HG02852 (cell line): Measurements from ENCODE around the gene CHST2.

Experiments used
- ATAC-seq: cut with Tn5 transposase; IDR thresholded peaks from one replicate; pipeline ENCODE4 v1.9.1; 2021; ENCODE audit warnings: mild to moderate bottlenecking, moderate library complexity; ENCODE audit not compliant: unreplicated experiment

The CHST2 gene

DNA sequence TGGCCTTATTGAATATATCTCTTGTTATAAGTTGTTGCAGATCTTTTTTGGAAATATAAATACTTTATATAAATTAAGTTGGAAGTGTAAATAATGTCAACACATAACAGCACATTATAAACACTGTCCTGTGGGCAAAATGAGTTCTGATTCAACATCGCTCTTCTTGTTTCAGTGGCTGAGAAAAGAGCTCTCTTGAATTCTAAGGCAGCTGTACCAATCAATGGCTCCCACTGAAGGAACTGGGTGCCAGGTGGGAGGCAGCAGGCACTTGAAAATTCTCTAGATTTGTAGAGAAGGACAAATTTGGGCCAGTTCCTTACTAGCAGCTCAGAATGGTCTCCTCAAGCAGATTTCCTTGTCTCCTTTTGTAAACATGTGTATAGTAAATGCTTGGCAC is 45.6 kb downstream of the CHST2 start:
- peak; percentile 31 for ATAC-seq

DNA sequence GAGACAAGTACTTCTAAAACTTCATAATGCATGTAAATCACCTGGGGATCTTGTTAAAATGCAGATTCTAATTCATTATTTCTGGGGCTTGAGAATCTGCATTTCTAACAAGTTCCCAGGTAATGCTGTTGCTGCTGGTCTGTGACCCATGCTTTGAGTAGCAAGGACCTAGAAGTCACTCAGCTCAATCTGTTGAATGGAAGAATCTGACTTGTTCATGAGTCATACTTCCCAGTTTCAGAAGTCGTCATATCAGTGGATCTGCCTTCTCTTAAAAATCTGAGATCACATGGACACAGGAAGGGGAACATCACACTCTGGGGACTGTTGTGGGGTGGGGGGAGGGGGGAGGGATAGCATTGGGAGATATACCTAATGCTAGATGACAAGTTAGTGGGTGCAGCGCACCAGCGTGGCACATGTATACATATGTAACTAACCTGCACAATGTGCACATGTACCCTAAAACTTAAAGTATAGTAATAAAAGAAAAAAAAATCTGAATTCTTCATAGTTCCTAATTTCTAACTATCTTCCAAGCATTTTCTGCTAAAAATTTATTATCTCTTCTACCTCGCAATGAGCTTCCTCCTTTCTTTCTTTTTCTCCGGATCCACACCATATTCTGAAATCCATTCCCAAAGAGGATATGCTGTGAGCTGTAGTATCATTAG is 46.2 kb downstream of the CHST2 start:
- peak; percentile 76 for ATAC-seq

DNA sequence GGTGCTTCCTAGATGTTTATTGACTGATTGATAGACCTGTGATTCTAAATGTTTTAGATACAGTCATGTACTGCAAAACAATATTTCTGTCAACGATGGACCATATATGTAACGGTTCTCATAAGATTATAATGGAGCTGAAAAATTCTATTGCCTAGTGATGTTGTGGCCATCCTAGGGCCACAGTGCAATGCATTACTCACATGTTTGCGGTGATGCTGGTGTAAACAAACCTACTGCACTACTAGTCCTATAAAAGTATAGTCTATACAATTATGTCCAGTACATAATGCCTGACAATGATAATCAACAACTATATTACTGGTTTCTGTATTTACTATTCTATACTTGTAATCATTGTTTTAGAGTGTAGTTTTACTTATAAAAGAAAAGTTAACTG is 46.8 kb downstream of the CHST2 start:
- ATAC-seq, result no peak

DNA sequence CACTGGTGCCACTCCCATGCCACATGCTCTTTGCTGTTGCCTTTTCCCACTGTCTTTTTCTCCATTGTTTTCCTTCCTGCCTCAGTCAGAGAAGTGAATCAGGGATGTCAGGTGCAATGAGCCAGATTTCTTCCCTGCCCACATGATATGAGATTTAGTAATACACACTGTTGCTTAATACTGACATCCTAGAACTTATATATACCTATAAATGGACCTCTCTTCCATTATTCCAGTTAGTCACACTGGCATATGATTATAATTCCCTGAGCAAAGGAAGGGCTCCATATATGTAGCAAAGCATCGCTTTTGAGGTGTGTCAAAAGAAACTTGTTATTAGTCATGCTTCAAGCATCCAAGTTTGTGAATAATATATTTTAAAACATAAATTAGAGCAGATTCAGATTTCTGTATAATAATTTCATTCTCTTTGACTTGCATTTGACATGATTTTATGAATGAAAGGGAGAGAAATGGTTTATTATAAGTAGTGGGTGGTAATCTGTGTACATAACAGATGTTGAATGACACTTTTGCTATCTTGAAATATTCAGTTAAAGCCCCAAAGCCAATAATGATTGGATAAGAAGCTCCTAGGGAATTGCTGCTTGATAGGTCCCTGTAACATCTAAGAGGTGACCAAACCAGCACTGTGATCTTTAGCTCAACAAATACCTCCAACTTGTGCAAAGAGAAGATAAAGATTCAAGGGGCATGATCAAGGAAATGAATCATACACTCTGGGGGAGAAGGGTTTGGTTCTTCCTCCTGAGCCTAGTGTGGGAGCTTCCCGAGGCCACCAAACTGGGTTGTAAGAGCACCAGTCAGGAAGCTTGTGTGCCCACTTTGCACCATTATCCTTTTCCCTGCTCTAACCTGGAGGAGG is 48.6 kb downstream of the CHST2 start:
- ATAC-seq, result no peak

DNA sequence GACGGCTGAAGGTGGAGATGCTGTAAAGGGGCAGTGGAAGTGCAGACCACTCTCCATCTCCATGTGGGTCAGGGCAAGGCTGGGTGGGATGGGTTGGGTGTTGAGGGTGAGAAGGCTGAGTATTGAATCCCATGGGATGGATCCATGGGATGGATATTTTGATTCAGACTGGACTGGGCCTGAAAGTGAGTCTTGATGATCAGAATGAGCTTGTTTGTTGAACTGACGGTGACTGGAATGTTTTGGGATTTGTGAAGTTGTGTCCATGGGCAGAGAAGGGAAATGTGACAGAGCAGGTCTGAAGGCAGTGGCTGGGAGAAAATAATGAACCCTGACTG is 49.3 kb downstream of the CHST2 start:
- ATAC-seq, result no peak

DNA sequence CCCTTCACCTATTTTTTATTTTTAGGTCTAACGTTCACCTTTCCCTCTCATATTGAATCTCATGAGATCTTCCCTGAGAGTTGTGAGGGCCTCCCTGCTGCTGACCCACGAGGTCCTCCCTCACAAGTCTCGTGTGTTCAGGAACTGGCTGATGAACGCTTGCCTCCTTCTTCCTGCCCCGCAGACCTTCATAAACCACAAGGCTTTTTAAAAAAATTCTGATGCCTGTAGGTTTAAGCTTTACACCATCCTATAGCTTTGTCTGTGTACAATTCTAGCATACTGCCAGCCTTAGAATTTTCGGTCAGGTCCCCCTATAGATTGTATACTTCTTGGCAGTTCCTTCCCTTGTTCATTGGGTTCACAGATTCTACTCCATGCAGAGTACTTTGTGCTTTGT is 50.5 kb downstream of the CHST2 start:
- no peak for ATAC-seq

DNA sequence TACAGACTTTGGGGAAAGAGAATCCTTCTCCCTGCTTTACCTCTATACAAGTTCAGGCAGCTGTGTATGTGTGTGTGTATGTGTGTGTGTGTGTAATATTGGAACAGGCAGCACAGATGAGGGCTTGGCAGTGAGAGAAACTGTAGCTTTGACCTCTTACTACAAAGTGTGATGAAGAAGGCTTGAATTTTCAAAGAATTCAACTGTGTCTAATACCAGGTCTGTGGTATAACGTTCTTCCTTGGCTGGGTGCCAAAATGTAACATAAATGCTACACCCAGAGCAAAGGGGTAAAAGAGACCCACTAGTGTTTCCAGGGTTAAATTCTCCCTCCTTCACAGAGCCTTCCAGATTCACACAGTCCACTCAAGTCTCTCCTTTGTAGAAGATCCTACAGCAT is 51.1 kb downstream of the CHST2 start:
- ATAC-seq, result peak; percentile 5

DNA sequence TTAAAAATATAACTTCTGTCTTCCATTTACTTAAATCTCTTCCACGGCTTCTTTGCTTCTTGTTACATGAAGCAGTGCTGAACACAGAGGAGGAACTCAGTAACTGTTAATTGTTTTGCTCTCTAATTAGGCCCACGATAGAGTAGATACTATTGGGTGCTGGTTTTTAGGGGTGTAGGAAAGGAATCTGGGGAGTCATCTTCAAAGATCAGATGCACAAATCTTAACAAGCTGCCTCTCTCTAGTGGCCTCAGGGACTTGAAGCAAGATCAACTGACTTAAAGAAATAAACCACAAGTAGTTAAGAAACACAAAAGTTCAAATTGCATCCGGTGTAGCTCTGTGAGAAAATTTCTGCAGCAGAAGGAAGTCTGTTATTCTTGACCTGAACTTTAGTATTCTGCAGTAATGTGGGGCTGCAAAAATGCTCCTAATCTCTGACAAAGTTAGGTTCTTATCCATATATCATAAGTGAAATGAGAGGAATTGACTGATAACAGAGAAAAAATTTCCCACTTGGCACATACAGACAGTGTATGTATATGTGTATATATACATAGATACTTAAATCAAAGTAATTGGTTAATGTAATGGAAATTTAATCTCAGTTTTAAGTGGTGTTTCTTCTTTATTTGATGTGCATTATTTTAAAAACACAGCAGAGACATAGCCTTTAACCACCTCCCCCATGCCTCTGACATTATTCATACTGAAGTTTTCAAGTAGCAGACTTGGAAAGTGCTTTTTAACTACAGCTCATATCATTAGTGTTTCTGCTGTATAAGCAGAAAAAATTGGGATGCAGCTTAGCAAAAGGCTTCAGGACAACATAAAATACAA is 51.8 kb downstream of the CHST2 start:
- peak; percentile 64 for ATAC-seq

DNA sequence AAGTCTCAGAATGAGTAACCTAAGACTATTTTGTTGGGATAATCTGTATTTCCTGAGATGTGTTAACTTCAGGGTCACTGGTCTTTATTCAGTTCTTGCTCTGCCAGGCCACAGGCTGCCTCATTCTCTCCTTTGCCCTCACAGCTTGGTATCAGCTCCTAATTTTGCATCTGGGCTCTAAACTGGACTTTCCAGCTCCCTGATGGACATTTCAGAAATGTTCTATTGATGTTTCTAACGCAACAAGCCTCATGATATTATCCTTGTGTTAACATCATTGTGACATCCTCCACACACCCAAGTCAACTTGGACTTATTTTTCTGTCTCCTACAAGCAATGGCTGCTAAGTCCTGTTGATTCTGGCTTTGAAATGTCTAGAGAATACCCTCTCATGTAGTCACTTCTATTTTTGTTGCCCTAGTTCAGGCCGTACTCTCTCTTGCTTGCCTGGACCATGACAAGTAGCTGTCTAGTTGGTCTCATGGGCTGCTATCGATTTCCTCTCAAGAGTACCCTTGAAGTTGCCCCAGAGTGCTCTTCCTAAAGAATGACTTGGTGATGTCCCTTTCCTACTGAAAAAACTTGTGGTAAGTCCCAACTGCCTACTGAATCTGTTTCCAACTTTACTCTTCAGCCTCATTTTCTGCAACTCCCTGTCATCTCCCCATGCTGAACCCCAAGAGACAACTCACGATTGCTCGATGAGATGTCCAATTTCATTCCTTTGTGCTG is 52.7 kb downstream of the CHST2 start:
- ATAC-seq, result no peak

DNA sequence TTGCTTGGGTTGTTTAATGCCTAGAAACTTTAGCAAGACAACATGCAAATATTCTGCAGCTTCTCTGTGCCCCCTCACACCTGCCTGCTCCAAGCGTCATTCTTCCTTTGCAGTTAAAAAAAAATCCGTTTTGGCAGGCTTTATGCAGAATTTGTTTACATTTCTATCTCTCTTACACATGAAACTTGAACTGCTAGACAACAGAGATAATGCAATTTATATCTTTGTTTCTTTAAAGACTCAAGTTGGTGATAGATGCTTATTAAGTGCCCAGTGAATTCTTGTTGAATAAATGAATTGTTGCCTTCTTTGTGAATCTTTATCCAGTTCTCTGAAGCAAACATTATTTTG is 53.2 kb downstream of the CHST2 start:
- no peak for ATAC-seq

DNA sequence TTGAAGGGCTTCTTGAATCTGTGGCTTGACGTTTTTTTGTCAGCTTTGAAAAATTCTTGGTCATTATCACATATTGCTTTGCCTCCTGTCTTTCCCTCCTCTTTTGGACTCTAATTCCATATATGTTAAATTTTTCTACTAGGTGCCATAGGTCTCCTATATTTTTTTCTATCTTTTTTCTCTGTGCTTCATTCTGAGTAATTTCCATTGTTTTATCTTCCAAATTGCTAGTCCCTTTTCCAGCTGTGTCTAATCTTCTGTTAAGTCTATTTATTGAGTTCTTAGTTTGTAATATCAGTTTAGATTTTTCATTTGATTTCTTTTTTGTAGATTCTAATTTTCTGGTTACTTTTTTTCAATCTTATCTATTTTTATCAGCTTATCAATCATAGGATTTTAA is 53.7 kb downstream of the CHST2 start:
- ATAC-seq, result no peak
